Measurements from ENCODE around the gene TPSAB1. TPM values are rescaled to one million over a fixed set of nuclear protein-coding genes. Genes with fewer than 3 reads are reported as not detected.

The TPSAB1 gene
- total and polyA plus RNA-seq, 4 experiments from 2014 or later = not detected

Other genes starting within 250 kb of the TPSAB1 start
- gene SSTR5, start 168.0 kb upstream of the TPSAB1 start, total RNA-seq = not detected
- not detected for gene SSTR5, start 168.0 kb upstream of the TPSAB1 start, polyA plus RNA-seq
- not detected for gene C1QTNF8, start 144.5 kb upstream of the TPSAB1 start, total RNA-seq
- not detected for gene C1QTNF8, start 144.5 kb upstream of the TPSAB1 start, polyA plus RNA-seq
- gene CACNA1H, start 87.6 kb upstream of the TPSAB1 start, total RNA-seq = 1 to 10 TPM; 2.0 to 2.1 TPM
- gene CACNA1H, start 87.6 kb upstream of the TPSAB1 start, polyA plus RNA-seq = under 1 TPM; 0.48 to 0.99 TPM
- not detected for gene TPSG1, start 15.4 kb upstream of the TPSAB1 start, total RNA-seq
- not detected for gene TPSG1, start 15.4 kb upstream of the TPSAB1 start, polyA plus RNA-seq
- gene TPSB2, start 10.5 kb upstream of the TPSAB1 start, total RNA-seq = not detected
- gene TPSB2, start 10.5 kb upstream of the TPSAB1 start, polyA plus RNA-seq = not detected
- gene TPSD1, start 15.4 kb downstream of the TPSAB1 start, total RNA-seq = not detected
- gene TPSD1, start 15.4 kb downstream of the TPSAB1 start, polyA plus RNA-seq = not detected
- 100 to 1,000 TPM; 170 to 177 TPM for gene UBE2I, start 68.9 kb downstream of the TPSAB1 start, total RNA-seq
- 100 to 1,000 TPM; 100 to 106 TPM for gene UBE2I, start 68.9 kb downstream of the TPSAB1 start, polyA plus RNA-seq
- 10 to 100 TPM; 18.3 to 19.7 TPM for gene BAIAP3, start 92.9 kb downstream of the TPSAB1 start, total RNA-seq
- gene BAIAP3, start 92.9 kb downstream of the TPSAB1 start, polyA plus RNA-seq = 1 to 10 TPM; 1.0 to 6.7 TPM
- gene TSR3, start 111.2 kb downstream of the TPSAB1 start, total RNA-seq = 10 to 100 TPM; 38.1 to 40.3 TPM
- 100 to 1,000 TPM in 1 of 2 donors, 10 to 100 TPM in 1; 99.0 to 116 TPM for gene TSR3, start 111.2 kb downstream of the TPSAB1 start, polyA plus RNA-seq
- 10 to 100 TPM; 58.7 to 61.5 TPM for gene GNPTG, start 111.2 kb downstream of the TPSAB1 start, total RNA-seq
- 10 to 100 TPM; 51.8 to 53.7 TPM for gene GNPTG, start 111.2 kb downstream of the TPSAB1 start, polyA plus RNA-seq
- gene UNKL, start 174.0 kb downstream of the TPSAB1 start, total RNA-seq = 100 to 1,000 TPM; 110 to 122 TPM
- 1 to 10 TPM; 1.3 to 9.1 TPM for gene UNKL, start 174.0 kb downstream of the TPSAB1 start, polyA plus RNA-seq
- 1 to 10 TPM; 7.8 to 9.2 TPM for gene UQCC4, start 180.0 kb downstream of the TPSAB1 start, total RNA-seq
- gene UQCC4, start 180.0 kb downstream of the TPSAB1 start, polyA plus RNA-seq = 10 to 100 TPM; 33.2 to 44.1 TPM
- gene PERCC1, start 190.4 kb downstream of the TPSAB1 start, total RNA-seq = under 1 TPM; 0.49 to 0.50 TPM
- gene PERCC1, start 190.4 kb downstream of the TPSAB1 start, polyA plus RNA-seq = not detected
- 10 to 100 TPM; 12.1 to 14.7 TPM for gene CCDC154, start 203.9 kb downstream of the TPSAB1 start, total RNA-seq
- under 1 TPM in 1 of 2 donors, not detected in 1; 0.13 TPM for gene CCDC154, start 203.9 kb downstream of the TPSAB1 start, polyA plus RNA-seq
- gene CLCN7, start 234.3 kb downstream of the TPSAB1 start, total RNA-seq = 100 to 1,000 TPM; 105 to 111 TPM
- 10 to 100 TPM; 18.1 to 29.6 TPM for gene CLCN7, start 234.3 kb downstream of the TPSAB1 start, polyA plus RNA-seq
- not detected for gene PTX4, start 248.2 kb downstream of the TPSAB1 start, total RNA-seq
- gene PTX4, start 248.2 kb downstream of the TPSAB1 start, polyA plus RNA-seq = not detected